NCI-H1092 (cell line): ENCODE data around the gene PLXNA1.

ENCODE experiments used
- DNase-seq: peaks from one replicate; lab custom pipeline; 2025; lab: John Stamatoyannopoulos, UW

Gene PLXNA1

GRCh38 chr3:127018306-127018828 lies 35.5 kb downstream of the PLXNA1 start:
- DNase-seq = no peak

GRCh38 chr3:127019449-127019848 lies 36.5 kb downstream of the PLXNA1 start:
- DNase-seq = no peak

- DNase-seq = no peak
These were observed 37.6 kb downstream of the PLXNA1 start for GRCh38 chr3:127020543-127020942.

- no peak for DNase-seq
These were observed 39.9 kb downstream of the PLXNA1 start for GRCh38 chr3:127022849-127023248.

- DNase-seq = no peak
These were observed 42.5 kb downstream of the PLXNA1 start for GRCh38 chr3:127025456-127025855.

DNA sequence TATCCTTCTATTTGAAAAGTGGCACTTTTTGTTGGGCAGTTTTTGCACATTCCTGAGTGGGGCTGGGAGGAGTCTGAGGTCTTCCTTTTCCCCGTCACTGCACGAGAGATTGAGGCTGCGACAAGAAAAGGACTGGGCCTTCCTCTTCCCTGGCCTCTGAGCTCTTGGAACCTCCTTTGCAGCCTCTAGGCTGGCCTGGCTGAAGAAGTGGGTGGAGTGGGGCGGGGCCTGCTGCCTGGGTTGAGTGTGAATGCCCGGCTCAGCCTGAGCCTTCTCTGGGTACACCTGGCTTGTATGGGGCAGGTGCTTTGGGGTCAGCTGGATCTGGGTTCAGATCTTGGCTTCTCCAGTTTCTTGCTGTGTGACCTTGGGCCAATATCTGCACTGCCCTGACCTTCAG lies 43.1 kb downstream of the PLXNA1 start:
- no peak for DNase-seq

- no peak for DNase-seq
These were observed 43.7 kb downstream of the PLXNA1 start for GRCh38 chr3:127026661-127027060.

DNA sequence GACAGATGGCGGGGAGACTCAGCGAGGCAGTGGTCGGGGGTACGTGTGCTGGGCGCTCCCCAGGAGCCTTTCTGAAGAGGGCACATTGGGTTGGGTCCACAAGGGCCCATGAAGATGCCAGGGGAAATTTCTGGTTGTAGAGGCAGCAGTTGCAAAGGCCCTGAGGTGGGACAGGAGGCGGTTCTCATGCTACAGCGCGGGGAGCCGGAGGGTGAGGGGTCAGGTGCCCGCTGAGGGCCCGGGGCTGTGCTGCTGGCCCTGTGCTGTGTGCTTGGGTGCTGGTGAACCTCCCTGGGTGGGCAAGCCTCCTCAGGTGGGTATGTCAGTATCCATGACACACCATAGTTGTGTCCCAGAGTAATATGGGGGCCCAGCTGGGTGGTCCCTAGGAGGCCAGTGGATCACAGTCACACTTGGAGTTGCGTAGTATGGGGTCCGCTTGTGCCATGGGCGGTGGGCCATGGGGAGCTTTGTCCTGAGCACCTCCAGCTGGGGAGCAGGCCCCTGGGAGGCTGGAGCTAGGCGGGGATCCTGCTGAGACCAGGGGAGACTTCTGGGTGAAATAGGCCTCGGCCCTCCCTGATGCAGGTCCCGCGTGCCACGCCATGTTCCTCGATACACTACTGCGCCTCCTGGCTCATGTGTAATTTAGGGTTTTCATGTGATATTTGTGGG lies 44.3 kb downstream of the PLXNA1 start:
- no peak for DNase-seq

GRCh38 chr3:127027811-127028548 lies 45.1 kb downstream of the PLXNA1 start:
- DNase-seq = no peak

DNA sequence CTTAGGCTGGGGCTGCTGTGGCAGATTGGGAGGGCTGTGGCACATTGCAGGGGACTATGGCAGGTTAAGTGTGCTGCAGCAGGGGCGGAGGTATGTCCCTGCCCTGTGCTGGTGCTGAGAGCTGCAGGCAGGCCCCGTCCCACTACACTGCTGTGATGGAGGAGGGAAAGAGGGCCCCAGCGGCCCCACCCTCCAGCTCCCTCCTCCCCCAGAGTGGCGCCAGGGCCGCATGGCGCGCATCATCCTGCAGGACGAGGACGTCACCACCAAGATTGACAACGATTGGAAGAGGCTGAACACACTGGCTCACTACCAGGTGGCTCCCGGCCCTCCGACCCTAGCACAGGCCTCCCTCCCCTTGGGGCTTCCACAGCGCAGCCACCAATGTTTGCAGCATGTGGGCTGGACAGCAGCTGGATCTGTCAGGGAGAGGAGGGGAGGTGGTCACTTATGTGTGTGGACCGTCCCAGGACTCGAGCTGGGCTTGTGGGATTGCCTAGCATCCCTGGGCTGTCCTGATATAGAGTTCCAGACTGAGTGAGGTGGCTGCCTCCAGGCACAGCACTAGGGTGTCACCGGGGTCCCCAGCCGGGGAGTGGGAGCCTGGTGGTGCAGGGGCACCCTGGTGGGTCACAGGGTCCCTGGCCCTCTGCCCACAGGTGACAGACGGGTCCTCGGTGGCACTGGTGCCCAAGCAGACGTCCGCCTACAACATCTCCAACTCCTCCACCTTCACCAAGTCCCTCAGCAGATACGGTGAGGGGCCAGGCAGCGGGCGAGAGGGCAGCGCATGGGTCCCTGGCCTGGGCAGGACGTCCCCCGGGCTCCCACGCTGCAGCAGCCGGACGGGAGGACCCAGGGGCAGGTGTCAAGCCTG lies 46.1 kb downstream of the PLXNA1 start:
- no peak for DNase-seq

- DNase-seq = no peak
These were observed 47.0 kb downstream of the PLXNA1 start for GRCh38 chr3:127029658-127030507.

DNA sequence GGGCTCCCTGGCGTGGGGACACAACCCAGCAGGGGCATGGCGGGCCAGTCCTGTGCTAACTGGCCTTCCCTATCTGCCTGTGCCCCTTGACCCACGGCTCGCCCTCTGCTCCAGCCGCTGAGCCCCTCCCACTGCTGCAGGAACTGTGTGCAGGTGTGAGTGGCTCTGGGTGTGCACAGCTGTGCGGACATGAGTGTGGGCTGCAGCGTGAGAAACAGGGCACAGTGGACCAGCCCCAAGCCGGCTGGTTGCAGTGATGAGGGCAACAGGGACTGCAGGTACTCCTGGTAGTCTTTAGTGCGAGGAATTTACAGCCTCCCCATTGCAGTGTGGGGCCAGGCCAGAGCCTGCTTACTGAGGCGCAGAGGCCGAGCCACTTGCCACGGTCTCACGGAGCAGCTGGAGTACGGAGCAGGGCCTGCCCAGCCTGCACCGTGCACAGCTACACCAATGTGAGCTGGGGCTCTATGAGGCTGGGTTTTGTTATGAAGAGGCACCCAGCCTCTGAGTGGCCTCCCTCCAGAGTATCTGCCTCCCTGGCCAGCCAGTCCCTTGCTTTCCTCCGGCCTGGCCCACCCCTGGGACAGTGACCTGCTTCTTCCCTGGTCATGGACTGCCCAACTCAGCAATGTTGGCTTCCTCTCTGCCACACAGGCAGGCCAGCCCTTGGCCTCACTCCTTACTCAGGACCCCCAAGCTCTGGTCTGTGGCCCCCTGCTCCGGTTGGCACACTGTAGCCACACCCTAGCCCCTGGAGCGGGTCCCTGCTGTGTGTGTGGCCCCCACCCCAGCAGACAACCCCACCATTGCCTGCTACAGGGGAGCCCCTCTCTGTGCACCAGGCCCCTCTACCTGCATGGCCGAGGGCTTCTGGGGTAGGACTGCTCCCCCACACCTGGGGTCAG lies 47.8 kb downstream of the PLXNA1 start:
- no peak for DNase-seq

DNA sequence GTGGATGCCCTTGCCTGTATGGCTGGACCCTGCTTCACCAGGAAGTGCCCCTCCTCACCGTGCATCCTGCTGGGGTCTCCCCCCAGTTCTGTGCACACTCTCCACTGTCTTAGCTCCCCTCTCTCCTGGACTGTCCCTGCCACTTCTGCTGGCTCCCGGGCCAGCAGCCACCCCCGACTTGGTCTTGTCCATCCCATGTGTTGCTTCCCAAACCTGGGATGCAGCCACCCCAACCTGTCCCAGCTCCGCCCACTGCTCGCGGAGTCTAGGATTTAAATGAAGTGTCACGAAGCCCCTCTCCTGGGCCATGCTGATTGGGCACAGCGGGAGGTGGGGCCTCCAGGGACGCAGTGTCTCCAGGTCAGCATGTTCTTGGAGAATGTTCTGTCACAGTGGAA lies 48.5 kb downstream of the PLXNA1 start:
- no peak for DNase-seq

DNA sequence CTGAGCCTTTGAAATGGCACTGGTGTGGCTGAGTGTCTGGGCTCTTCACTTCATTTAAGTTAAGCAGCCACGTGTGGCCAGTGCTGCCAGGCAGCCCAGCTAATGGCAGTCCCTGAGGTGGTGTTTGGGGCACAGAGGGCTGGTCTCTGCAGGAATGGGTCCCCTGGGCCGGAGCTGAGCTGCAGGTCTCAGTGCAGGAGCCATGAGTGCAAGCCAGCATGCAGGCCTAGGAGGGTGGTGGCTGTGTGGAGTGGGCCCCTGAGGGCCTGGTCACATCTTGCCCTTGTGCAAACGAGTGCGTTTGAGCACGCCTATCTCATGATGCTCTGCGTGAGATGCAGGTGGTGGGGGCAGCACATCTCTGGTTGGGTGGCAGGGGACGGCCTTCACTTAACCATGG lies 48.9 kb downstream of the PLXNA1 start:
- no peak for DNase-seq

GRCh38 chr3:127032296-127032990 lies 49.5 kb downstream of the PLXNA1 start:
- DNase-seq = no peak
